Fibroblast of villous mesenchyme (primary cell): ENCODE data around the gene ZMYND11. TPM values are rescaled to one million over a fixed set of nuclear protein-coding genes. Genes with fewer than 3 reads are reported as not detected.
A peak's percentile ranks its signal among the peaks of the same experiment; 100 is the strongest.

ENCODE experiments used
- DNase-seq: peaks from one replicate; pipeline ENCODE4 v3.0.0-alpha.2; 2010; ENCODE audit warnings: low read depth
- H3K4me3 ChIP-seq: 2 replicates; pipeline ENCODE4 v1.5.1; 2011; ENCODE audit warnings: low read depth, mild to moderate bottlenecking, low read length
- total RNA-seq: library from RNA; depleted of rRNA; stranded (reverse); fragments of >200 nt; gene quantifications from 2 replicates; pipeline ENCODE4 v1.2.3, GENCODE V29; 2012
- TF ChIP-seq, protein P1 (sequence below): IDR thresholded peaks from 2 replicates; pipeline ENCODE4 v1.5.1; 2012; ENCODE audit warnings: low read depth, mild to moderate bottlenecking, low read length; ENCODE audit not compliant: insufficient read depth

Gene ZMYND11
- total RNA-seq, 1 donor, result 53.5 TPM

DNA sequence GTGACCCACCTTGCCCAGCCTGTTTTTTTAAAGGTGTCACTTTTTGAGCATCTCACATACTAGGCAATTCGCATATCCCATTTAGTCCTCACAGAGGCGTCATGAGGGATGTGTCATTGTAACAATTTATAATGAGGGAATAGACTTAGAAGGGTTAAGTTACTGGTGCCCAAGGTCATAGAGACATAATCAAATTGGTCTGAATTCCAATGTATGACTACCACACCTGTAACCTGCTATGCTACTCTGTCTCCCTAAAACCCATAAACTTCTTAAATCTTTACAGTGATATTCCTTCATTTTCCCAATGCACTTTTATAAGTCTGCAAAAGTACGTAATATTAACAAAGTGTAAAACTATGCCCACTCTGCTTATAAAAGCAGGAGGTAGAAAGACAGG lies 7.1 kb downstream of the ZMYND11 start:
- TF ChIP-seq, protein P1, sequence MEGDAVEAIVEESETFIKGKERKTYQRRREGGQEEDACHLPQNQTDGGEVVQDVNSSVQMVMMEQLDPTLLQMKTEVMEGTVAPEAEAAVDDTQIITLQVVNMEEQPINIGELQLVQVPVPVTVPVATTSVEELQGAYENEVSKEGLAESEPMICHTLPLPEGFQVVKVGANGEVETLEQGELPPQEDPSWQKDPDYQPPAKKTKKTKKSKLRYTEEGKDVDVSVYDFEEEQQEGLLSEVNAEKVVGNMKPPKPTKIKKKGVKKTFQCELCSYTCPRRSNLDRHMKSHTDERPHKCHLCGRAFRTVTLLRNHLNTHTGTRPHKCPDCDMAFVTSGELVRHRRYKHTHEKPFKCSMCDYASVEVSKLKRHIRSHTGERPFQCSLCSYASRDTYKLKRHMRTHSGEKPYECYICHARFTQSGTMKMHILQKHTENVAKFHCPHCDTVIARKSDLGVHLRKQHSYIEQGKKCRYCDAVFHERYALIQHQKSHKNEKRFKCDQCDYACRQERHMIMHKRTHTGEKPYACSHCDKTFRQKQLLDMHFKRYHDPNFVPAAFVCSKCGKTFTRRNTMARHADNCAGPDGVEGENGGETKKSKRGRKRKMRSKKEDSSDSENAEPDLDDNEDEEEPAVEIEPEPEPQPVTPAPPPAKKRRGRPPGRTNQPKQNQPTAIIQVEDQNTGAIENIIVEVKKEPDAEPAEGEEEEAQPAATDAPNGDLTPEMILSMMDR, result no peak
- H3K4me3 ChIP-seq, result no peak overlapping the region
- DNase-seq, result no peak

DNA sequence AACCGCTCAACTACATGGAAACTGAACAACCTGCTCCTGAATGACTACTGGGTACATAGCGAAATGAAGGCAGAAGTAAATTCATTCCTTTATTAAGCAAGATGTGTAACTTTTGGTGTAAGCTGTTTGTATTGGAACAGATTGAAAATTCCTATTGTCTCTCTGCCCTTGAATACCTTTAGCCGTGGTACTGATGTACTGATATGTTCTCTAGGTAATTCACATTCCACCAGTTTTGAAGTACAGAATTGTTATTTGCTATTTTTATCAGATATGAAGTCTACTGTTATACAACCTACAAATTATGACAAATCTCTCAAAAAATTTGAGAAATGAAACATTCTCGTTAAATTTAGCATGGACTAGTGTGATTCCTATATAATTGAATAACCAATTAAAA lies 17.7 kb downstream of the ZMYND11 start:
- H3K4me3 ChIP-seq, result no peak overlapping the region
- TF ChIP-seq, protein P1, result no peak
- no peak for DNase-seq

DNA sequence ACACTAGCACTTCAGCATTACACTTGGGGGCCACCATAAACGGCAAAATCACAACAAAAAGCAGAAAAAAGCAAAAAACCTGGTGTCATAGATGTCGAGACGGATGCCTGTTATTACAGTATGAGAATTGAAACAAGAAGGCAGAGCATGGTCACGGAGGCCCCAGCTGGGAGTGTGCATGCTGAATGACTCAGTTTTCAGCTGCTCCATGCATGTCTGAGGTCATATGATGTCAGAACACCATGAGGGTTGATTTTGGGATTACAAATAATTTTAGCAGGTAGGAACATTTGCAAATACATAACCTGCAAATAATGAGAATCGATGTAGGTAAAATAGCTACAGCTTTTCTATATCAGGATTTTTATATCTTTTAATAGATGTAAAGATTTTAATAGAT lies 19.1 kb downstream of the ZMYND11 start:
- peak; percentile 39 for DNase-seq

DNA sequence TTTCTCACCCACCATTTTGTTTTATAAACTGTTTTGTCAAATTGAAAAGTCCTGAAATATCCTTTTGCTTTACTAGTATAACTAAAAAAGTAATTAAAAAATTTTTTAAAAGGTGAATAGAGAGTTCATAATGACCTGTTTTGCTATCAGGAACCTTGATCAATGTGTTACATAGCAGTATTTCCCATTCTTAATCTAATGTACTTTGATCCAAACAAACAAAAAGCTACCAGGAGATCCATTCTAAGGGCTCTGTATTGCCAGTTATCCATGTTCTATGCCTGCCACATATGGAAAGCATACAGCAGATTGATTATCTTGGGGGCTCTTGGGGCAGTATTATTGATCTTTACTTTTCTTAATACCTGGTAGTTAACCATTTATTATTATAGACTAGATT lies 32.1 kb downstream of the ZMYND11 start:
- DNase-seq, result no peak
- TF ChIP-seq, protein P1, result no peak
- H3K4me3 ChIP-seq, result no peak overlapping the region

More for the DNA sequence above, 19.1 kb downstream of the ZMYND11 start:
- H3K4me3 ChIP-seq, result no peak overlapping the region
- TF ChIP-seq, protein P1, result no peak

DNA sequence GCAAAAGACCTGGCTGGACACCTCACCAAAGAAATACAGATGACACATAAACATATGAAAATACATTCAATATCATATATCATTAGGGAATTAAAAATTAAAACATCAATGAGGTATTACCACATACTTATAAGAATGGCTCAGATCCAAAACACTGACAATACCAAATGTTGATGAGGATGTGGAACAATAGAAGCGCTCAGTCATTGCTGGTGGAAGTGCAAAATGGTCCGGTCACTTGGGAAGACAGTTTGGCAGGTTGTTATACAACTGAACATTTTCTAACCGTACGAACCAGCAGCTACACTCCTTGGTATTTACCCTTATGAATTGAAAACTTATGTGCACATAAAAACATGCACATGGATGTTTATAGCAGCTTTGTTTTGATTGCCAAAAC lies 38.5 kb downstream of the ZMYND11 start:
- no peak for DNase-seq
- TF ChIP-seq, protein P1, result no peak
- no peak overlapping the region for H3K4me3 ChIP-seq

DNA sequence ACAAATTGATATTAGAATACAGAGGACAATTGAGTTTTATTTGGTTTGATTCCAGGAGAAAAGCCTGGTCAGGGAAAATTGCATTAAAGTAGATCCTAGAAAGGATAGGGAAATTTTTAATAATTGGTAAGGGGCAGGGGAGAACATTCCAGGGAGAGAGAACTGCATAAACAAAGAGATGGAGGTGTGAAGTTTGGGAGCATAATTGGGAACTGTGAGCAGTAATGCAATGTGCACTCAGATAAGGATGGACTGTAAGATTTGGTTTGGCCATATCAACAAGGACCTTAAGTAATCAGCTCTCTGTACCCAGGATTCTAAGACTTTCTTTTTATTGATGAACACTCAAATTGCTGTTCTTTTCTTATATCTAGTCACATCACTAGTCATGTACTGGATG lies 41.4 kb downstream of the ZMYND11 start:
- no peak for DNase-seq
- TF ChIP-seq, protein P1, result no peak
- H3K4me3 ChIP-seq, result no peak overlapping the region

DNA sequence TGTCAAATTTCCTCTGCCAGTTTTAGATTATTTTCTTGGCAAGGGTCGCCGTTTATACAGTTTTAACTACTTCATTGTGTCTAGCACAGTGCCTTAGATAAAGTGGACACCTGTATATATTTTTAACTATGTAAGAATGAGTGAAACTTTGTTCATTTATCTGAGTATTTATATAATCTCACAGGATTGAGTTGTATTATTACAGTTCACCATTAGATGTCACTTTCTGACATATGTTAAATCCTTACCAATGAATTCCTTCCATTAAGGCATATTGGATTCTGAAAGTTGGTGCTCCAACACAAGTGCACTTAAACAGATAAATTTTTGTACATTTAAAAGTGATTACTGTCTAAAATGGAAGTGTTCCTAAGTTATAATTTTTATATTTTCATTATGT lies 43.0 kb downstream of the ZMYND11 start:
- DNase-seq, result peak; percentile 54
- TF ChIP-seq, protein P1, result peak; percentile 24
- no peak overlapping the region for H3K4me3 ChIP-seq
